Measurements from ENCODE around the gene SLC25A12. TPM values are rescaled to one million over a fixed set of nuclear protein-coding genes. Genes with fewer than 3 reads are reported as not detected.
A peak's percentile ranks its signal among the peaks of the same experiment; 100 is the strongest.

SLC25A12 gene
- polyA plus RNA-seq (2013, experiment 1 of 2), result 7.4 TPM
- 7.2 TPM for polyA plus RNA-seq (2013, experiment 2 of 2)

DNA sequence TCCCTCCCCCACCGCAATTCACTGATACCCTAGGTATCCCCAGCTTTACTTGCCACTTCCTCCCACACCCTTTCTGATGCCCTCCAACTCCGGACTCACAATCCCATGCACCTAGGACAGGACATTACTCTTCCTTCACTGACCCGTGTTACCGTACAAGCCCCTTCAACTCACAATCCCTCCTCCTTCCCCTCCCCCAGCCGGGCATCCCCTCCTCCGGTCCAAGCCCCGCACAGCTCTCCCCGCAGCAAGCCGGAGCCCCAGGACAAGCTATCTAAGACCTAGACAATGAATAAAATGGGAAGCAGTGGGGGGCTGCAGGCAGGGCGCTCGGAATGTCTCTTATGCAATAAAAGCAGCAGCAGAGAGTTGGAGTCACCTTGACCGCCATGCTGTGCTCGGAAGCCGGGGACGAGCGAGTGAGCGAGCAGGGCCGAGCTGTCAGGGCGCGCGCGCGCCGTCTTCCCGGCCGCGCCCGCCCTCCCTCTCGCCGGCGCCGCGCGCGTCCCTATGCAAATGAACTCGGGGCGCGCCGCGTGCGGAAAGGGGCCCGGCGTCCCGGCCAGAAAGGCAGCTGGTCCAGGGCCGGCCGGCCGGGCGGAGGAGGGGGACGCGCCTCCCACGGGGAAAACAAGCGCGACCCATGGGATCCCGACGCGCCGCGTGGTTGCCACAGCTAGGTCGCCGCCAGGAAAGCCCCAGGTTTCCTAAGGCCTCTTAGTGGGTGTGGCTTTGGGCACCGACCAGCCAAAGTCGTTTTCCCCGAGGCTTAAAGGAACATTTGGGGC is at the start of gene SLC25A12:
Gene SLC25A12 (minus strand): TSS at position 421 of the 788 bp plus-strand sequence. CDS start 30 bp downstream, at position 391.
- peaks cover 7% of the 10 kb centered on the region for H3K9me3 ChIP-seq (ENCODE audit: insufficient read depth, low read depth, low read length)
- under 1% methylated on average over 63 of the region's 63 CpGs for WGBS
- peak within 1 kb of the TSS; percentile 61; the same call in 1 of the 2 replicates for H3K27ac ChIP-seq (ENCODE audit: low read depth, low read length)

DNA sequence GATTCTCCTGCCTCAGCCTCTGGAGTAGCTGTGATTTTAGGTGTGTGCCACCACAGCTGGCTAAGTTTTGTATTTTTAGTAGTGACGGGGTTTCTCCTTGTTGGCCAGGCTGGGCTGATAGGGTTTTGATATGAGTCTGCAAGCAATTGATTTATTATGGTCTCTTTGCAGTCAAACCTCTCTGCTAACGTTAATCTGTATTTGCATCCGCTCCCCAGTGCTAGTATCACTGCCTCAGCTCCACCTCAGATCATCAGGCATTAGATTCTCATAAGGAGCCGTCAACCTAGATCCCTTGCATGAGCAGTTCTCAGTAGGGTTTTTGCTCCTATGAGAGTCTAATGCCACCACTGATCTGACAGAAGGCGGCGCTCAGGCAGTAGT is 47.3 kb upstream of the SLC25A12 start:
- Histone ChIP-seq H3K9ac (ENCODE audit: low read depth, low read length) (no peak overlapping the region), H3K4me1 (ENCODE audit: insufficient read depth, low read length) (no peaks in the 10 kb centered on the region), H3K4me3 (ENCODE audit: low read length) (no peak overlapping the region), H3K27me3 (ENCODE audit: insufficient read depth, low read length) (no peaks in the 10 kb centered on the region), H3K9me3 (ENCODE audit: insufficient read depth, low read depth, low read length) (peaks cover 3% of the 10 kb centered on the region; the same call in 1 of the 2 replicates), H3K36me3 (ENCODE audit: insufficient read depth, low read length) (peaks cover 13% of the 10 kb centered on the region), H3K27ac (ENCODE audit: low read depth, low read length) (no peak overlapping the region)
- WGBS, result 94% methylated on average over 6 of the region's 6 CpGs

More for the DNA sequence above, at the start of gene SLC25A12:
- peak within 1 kb of the TSS; percentile 80 for H3K9ac ChIP-seq (ENCODE audit: low read depth, low read length)
- H3K36me3 ChIP-seq (ENCODE audit: insufficient read depth, low read length), result no peaks in the 10 kb centered on the region
- H3K4me3 ChIP-seq (ENCODE audit: low read length), result peak within 1 kb of the TSS; percentile 90
- peaks cover 7% of the 10 kb centered on the region; the same call in 1 of the 2 replicates for H3K4me1 ChIP-seq (ENCODE audit: insufficient read depth, low read length)
- H3K27me3 ChIP-seq (ENCODE audit: insufficient read depth, low read length), result no peaks in the 10 kb centered on the region

DNA sequence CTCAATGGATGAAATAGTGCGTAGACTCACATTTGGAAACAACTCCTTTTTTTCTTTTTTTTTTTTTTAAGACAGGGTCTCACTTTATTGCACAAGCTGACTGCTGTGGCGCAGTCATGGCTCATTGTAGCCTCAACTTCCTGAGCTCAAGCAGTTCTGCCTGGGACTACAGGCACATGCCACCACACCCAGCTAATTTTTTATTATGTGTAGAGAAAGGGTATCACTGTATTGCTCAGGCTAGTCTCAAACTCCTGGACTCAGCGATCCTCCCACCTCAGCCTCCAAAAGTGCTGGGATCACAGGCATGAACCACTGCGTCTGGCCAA is 45.7 kb upstream of the SLC25A12 start:
- Histone ChIP-seq H3K9ac (ENCODE audit: low read depth, low read length) (no peak overlapping the region), H3K4me3 (ENCODE audit: low read length) (no peak overlapping the region), H3K36me3 (ENCODE audit: insufficient read depth, low read length) (peaks cover 12% of the 10 kb centered on the region), H3K27ac (ENCODE audit: low read depth, low read length) (no peak overlapping the region), H3K9me3 (ENCODE audit: insufficient read depth, low read depth, low read length) (peaks cover 3% of the 10 kb centered on the region; the same call in 1 of the 2 replicates), H3K27me3 (ENCODE audit: insufficient read depth, low read length) (no peaks in the 10 kb centered on the region), H3K4me1 (ENCODE audit: insufficient read depth, low read length) (no peaks in the 10 kb centered on the region)
- WGBS, result 95% methylated on average over 4 of the region's 4 CpGs

GRCh38 chr2:171939058-171939742 is 45.2 kb upstream of the SLC25A12 start:
- peaks cover 12% of the 10 kb centered on the region for H3K36me3 ChIP-seq (ENCODE audit: insufficient read depth, low read length)
- H3K4me1 ChIP-seq (ENCODE audit: insufficient read depth, low read length), result no peaks in the 10 kb centered on the region
- no peak overlapping the region for H3K4me3 ChIP-seq (ENCODE audit: low read length)
- WGBS, result 92% methylated on average over 9 of the region's 9 CpGs
- no peak overlapping the region for H3K27ac ChIP-seq (ENCODE audit: low read depth, low read length)
- H3K9ac ChIP-seq (ENCODE audit: low read depth, low read length), result no peak overlapping the region
- H3K27me3 ChIP-seq (ENCODE audit: insufficient read depth, low read length), result no peaks in the 10 kb centered on the region
- peaks cover 3% of the 10 kb centered on the region; the same call in 1 of the 2 replicates for H3K9me3 ChIP-seq (ENCODE audit: insufficient read depth, low read depth, low read length)

DNA sequence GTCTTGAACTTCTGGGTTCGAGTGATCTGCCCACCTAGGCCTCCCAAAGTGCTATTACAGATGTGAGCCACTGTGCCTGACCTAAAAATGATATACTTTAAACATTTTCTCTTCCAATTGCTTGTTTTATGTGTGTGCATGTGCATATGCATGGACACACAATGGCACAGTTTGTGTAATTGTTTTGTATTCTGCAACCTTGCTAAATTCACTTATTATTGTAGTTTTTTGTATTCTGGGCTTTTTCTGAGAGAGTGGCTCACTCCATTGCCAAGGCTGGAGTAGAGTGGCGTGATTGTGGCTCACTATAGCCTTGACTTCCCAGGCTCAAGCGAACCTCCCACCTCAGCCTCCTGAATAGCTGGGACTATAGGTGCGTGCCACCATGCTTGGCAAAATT is 36.3 kb upstream of the SLC25A12 start:
- Histone ChIP-seq H3K4me1 (ENCODE audit: insufficient read depth, low read length) (no peaks in the 10 kb centered on the region), H3K9ac (ENCODE audit: low read depth, low read length) (no peak overlapping the region), H3K9me3 (ENCODE audit: insufficient read depth, low read depth, low read length) (no peaks in the 10 kb centered on the region), H3K4me3 (ENCODE audit: low read length) (no peak overlapping the region), H3K27ac (ENCODE audit: low read depth, low read length) (no peak overlapping the region), H3K36me3 (ENCODE audit: insufficient read depth, low read length) (peaks cover 58% of the 10 kb centered on the region), H3K27me3 (ENCODE audit: insufficient read depth, low read length) (no peaks in the 10 kb centered on the region)
- 94% methylated on average over 4 of the region's 4 CpGs for WGBS

DNA sequence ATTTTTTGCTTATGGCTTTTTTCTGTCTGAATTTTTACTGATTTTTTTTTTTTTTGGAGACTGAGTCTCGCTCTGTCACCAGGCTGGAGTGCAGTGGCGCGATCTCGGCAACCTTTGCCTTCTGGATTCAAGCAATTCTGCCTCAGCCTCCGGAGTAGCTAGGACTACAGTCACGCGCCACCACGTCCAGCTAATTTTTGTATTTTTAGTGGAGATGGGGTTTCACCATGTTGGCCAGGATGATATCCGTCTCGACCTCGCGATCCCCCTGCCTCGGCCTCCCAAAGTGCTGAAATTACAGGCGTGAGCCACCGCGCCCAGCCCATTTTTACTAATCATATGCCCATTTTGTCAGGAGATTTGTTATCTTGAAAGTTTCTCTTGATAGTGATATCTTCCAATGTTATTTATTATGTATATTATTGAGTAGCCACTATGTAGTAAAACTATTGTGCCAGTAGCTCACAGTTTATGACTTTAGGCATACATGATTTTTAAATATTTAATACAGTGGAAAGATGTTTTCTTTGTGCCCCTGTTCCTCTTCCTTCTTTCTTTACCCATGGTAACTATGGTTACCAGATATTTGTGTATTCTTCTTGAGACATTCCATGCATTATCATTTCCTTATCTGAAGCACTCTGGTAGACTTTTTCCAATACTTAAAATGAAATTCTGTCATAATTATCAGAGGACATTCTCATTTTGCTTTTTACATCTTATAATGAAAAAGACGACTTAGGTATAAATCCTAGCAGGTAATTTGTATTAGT is 30.3 kb upstream of the SLC25A12 start:
- 95% methylated on average over 16 of the region's 17 CpGs for WGBS
- H3K4me3 ChIP-seq (ENCODE audit: low read length), result no peak overlapping the region
- H3K27me3 ChIP-seq (ENCODE audit: insufficient read depth, low read length), result no peaks in the 10 kb centered on the region
- peaks cover 38% of the 10 kb centered on the region for H3K36me3 ChIP-seq (ENCODE audit: insufficient read depth, low read length)
- H3K9ac ChIP-seq (ENCODE audit: low read depth, low read length), result no peak overlapping the region
- no peak overlapping the region for H3K27ac ChIP-seq (ENCODE audit: low read depth, low read length)
- H3K4me1 ChIP-seq (ENCODE audit: insufficient read depth, low read length), result peaks cover 5% of the 10 kb centered on the region; the same call in 1 of the 2 replicates
- H3K9me3 ChIP-seq (ENCODE audit: insufficient read depth, low read depth, low read length), result no peaks in the 10 kb centered on the region

- Histone ChIP-seq H3K4me1 (ENCODE audit: insufficient read depth, low read length) (peaks cover 5% of the 10 kb centered on the region; the same call in 1 of the 2 replicates), H3K27ac (ENCODE audit: low read depth, low read length) (peak overlapping the region; percentile 90), H3K27me3 (ENCODE audit: insufficient read depth, low read length) (no peaks in the 10 kb centered on the region), H3K4me3 (ENCODE audit: low read length) (peak overlapping the region; percentile 80), H3K36me3 (ENCODE audit: insufficient read depth, low read length) (peaks cover 27% of the 10 kb centered on the region), H3K9ac (ENCODE audit: low read depth, low read length) (peak overlapping the region; percentile 88), H3K9me3 (ENCODE audit: insufficient read depth, low read depth, low read length) (no peaks in the 10 kb centered on the region)
- WGBS, result 48% methylated on average over 13 of the region's 13 CpGs
Measured at GRCh38 chr2:171923206-171923605, 29.2 kb upstream of the SLC25A12 start.

GRCh38 chr2:171922230-171923022 is 28.4 kb upstream of the SLC25A12 start, which contains the start of gene HAT1:
Gene HAT1 (plus strand): TSS chr2:171922461. CDS start chr2:171922501, 40 bp downstream.
- Histone ChIP-seq H3K27me3 (ENCODE audit: insufficient read depth, low read length) (no peaks in the 10 kb centered on the region), H3K9me3 (ENCODE audit: insufficient read depth, low read depth, low read length) (no peaks in the 10 kb centered on the region), H3K27ac (ENCODE audit: low read depth, low read length) (peak within 1 kb of the TSS; percentile 90), H3K36me3 (ENCODE audit: insufficient read depth, low read length) (peaks cover 21% of the 10 kb centered on the region), H3K4me1 (ENCODE audit: insufficient read depth, low read length) (peaks cover 5% of the 10 kb centered on the region; the same call in 1 of the 2 replicates), H3K4me3 (ENCODE audit: low read length) (peak within 1 kb of the TSS; percentile 80), H3K9ac (ENCODE audit: low read depth, low read length) (peak within 1 kb of the TSS; percentile 88)
- under 1% methylated on average over 61 of the region's 61 CpGs for WGBS

DNA sequence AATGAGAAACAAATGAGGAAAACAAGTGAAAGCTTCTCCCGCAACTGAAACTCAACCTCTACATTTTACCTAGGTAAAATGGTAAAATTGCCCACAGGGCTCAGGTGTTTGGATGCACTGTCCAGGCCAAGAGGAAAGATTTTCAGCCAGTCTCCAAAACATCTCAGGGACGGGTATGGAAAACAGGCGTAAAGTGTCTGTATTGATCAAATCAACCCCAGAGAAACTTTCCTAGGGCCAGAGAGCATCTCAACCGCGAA is 27.9 kb upstream of the SLC25A12 start:
- no peaks in the 10 kb centered on the region for H3K27me3 ChIP-seq (ENCODE audit: insufficient read depth, low read length)
- peaks cover 5% of the 10 kb centered on the region; the same call in 1 of the 2 replicates for H3K4me1 ChIP-seq (ENCODE audit: insufficient read depth, low read length)
- peaks cover 16% of the 10 kb centered on the region for H3K36me3 ChIP-seq (ENCODE audit: insufficient read depth, low read length)
- peak overlapping the region; percentile 63; the same call in 1 of the 2 replicates for H3K27ac ChIP-seq (ENCODE audit: low read depth, low read length)
- peak overlapping the region; percentile 80 for H3K4me3 ChIP-seq (ENCODE audit: low read length)
- no peaks in the 10 kb centered on the region for H3K9me3 ChIP-seq (ENCODE audit: insufficient read depth, low read depth, low read length)
- H3K9ac ChIP-seq (ENCODE audit: low read depth, low read length), result peak overlapping the region; percentile 42; the same call in 1 of the 2 replicates
- WGBS, result 18% methylated on average over 5 of the region's 5 CpGs

DNA sequence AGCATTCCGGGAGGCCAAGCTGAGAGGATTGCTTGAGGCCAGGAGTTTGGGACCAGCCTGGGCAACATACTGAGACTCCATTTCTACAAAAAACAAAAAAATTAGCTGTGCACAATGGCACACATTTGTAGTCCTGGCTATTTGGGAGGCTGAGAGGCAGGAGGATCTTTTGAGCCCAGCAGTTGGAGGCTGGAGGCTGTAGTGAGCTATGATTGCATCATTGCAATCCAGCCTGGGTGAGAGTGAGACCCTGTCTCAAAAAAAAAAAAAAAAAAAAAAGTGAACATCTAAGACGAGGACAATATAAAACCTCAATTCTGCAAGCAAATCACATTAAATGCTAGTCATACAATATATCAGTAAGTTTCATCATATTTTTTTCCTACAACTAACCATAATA is 25.4 kb upstream of the SLC25A12 start:
- peaks cover 5% of the 10 kb centered on the region; the same call in 1 of the 2 replicates for H3K4me1 ChIP-seq (ENCODE audit: insufficient read depth, low read length)
- H3K9me3 ChIP-seq (ENCODE audit: insufficient read depth, low read depth, low read length), result no peaks in the 10 kb centered on the region
- H3K4me3 ChIP-seq (ENCODE audit: low read length), result no peak overlapping the region
- H3K27me3 ChIP-seq (ENCODE audit: insufficient read depth, low read length), result no peaks in the 10 kb centered on the region
- no peak overlapping the region for H3K27ac ChIP-seq (ENCODE audit: low read depth, low read length)
- H3K36me3 ChIP-seq (ENCODE audit: insufficient read depth, low read length), result peaks cover 1% of the 10 kb centered on the region; the same call in 1 of the 2 replicates
- 97% methylated on average over 2 of the region's 2 CpGs for WGBS
- no peak overlapping the region for H3K9ac ChIP-seq (ENCODE audit: low read depth, low read length)

Measured in HUES64 (cell line).